ENCODE results near the gene COMMD6. TPM values are rescaled to one million over a fixed set of nuclear protein-coding genes. Genes with fewer than 3 reads are reported as not detected.
A peak's percentile ranks its signal among the peaks of the same experiment; 100 is the strongest.

COMMD6 gene
- total RNA-seq, 1 donor from 2014 or later, result 209 TPM

DNA sequence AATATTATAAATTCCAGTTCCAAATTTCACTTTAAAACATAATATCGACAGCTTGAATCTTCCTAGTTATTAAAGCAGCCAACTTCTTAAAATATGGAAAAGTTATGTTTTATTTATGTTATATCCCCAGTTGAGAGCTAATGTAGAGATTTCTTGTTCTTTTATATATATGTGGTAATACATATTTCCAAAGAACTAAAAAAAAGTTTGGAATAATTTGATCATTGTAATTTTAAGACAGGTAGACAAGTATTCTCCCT lies 54.9 kb downstream of the COMMD6 start:
- Histone ChIP-seq H3K36me3 (ENCODE audit: insufficient read depth, low read length) (no peaks in the 10 kb centered on the region), H3K4me2 (ENCODE audit: low read length) (peak overlapping the region; percentile 93), H3K27me3 (ENCODE audit: insufficient read depth, low read length) (no peaks in the 10 kb centered on the region), H3K4me3 (ENCODE audit: insufficient read depth, low read depth, low read length) (peak overlapping the region; percentile 73), H3K4me1 (ENCODE audit: insufficient read depth, low read length) (peaks cover 17% of the 10 kb centered on the region), H3K79me2 (ENCODE audit: insufficient read depth, low read length) (peaks cover 34% of the 10 kb centered on the region), H3K9ac (ENCODE audit: low read length) (peak overlapping the region; percentile 69), H3K27ac (ENCODE audit: low read depth, low read length) (peak overlapping the region; percentile 58), H3K9me3 (ENCODE audit: insufficient read depth, low read depth, low read length) (no peaks in the 10 kb centered on the region), H4K20me1 (ENCODE audit: insufficient read depth, low read length) (peaks cover 28% of the 10 kb centered on the region), H2AFZ (ENCODE audit: low read depth, low read length) (no peak overlapping the region)
- Mint-ChIP-seq H3K27me3 (ENCODE audit: low read depth, unreplicated experiment) (no peaks in the 10 kb centered on the region), H3K27ac (ENCODE audit: unreplicated experiment) (peak overlapping the region; percentile 89), H3K36me3 (ENCODE audit: low read depth, unreplicated experiment) (no peaks in the 10 kb centered on the region), H3K4me1 (ENCODE audit: low read depth, unreplicated experiment) (peaks cover 33% of the 10 kb centered on the region), H3K4me3 (ENCODE audit: unreplicated experiment) (peak overlapping the region; percentile 95), H3K9me3 (ENCODE audit: unreplicated experiment) (no peaks in the 10 kb centered on the region)
- FAIRE-seq (no peak), DNase-seq (ENCODE audit: low read depth) (no peak)
- no peak for TF ChIP-seq EZH2 (IDR thresholded peaks at IDR 0.05; ENCODE audit: insufficient read depth, low read length)
- TF ChIP-seq CTCF (IDR thresholded peaks at IDR 0.05; ENCODE audit: insufficient read depth, low read depth, low read length), result no peak

DNA sequence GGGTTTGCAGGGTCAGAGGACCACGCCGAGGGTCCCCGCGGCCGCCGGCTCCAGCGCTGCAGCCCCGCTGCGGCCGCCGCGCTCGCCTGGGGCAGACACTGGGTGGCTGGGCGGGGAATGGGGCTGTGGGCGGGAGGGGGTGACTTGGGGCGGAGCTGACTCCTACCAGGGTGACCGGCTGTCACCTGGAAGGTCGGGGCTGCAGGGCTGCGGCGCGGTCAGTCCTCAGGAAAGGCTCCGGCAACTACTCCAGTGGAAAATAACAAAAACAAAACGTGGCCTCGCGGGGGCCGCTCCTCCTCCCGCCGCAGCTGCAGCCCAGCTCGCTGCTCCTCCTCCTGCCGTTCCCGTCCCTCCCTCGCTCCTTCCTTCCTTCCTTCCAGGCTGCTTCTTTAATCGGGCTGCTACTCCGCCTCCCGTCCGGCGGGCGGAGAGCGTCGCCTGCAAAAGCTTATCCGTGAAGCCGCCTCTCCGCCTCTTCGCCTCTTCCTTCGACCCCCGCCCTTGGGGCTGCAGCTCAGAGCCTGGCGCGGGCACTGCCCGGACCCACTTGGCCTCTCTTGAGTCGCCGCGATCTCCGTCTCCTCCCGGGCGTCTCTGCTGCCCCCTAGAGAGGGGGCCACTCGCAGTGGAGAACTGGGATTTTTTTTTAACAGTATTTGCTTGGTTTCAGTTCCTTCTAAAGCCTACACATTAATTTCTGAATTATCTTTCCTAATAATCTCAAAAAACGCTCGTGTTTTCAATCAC lies 55.4 kb downstream of the COMMD6 start, which contains the start of gene TBC1D4:
TSS of gene TBC1D4 (minus strand) at position 100 of the 750 bp plus-strand sequence. CDS start 402 bp downstream, outside the sequence.
- Mint-ChIP-seq H3K27me3 (ENCODE audit: low read depth, unreplicated experiment) (no peaks in the 10 kb centered on the region), H3K4me1 (ENCODE audit: low read depth, unreplicated experiment) (peaks cover 34% of the 10 kb centered on the region)
- H3K4me2 ChIP-seq (ENCODE audit: low read length), result peak within 1 kb of the TSS; percentile 93

More for the DNA sequence above, 55.4 kb downstream of the COMMD6 start, which contains the start of gene TBC1D4:
- Histone ChIP-seq H3K4me3 (ENCODE audit: insufficient read depth, low read depth, low read length) (peak within 1 kb of the TSS; percentile 73), H2AFZ (ENCODE audit: low read depth, low read length) (peak within 1 kb of the TSS; percentile 72), H3K79me2 (ENCODE audit: insufficient read depth, low read length) (peaks cover 36% of the 10 kb centered on the region), H3K9ac (ENCODE audit: low read length) (peak within 1 kb of the TSS; percentile 69), H3K36me3 (ENCODE audit: insufficient read depth, low read length) (no peaks in the 10 kb centered on the region), H3K27ac (ENCODE audit: low read depth, low read length) (peak within 1 kb of the TSS; percentile 58), H3K27me3 (ENCODE audit: insufficient read depth, low read length) (no peaks in the 10 kb centered on the region), H4K20me1 (ENCODE audit: insufficient read depth, low read length) (peaks cover 31% of the 10 kb centered on the region), H3K4me1 (ENCODE audit: insufficient read depth, low read length) (peaks cover 17% of the 10 kb centered on the region), H3K9me3 (ENCODE audit: insufficient read depth, low read depth, low read length) (no peaks in the 10 kb centered on the region)
- Mint-ChIP-seq H3K27ac (ENCODE audit: unreplicated experiment) (peak within 1 kb of the TSS; percentile 89), H3K36me3 (ENCODE audit: low read depth, unreplicated experiment) (no peaks in the 10 kb centered on the region), H3K4me3 (ENCODE audit: unreplicated experiment) (peak within 1 kb of the TSS; percentile 98), H3K9me3 (ENCODE audit: unreplicated experiment) (no peaks in the 10 kb centered on the region)
- no peak for TF ChIP-seq EZH2 (IDR thresholded peaks at IDR 0.05; ENCODE audit: insufficient read depth, low read length)
- peak; percentile 77 for TF ChIP-seq CTCF (IDR thresholded peaks at IDR 0.05; ENCODE audit: insufficient read depth, low read depth, low read length)
- DNase-seq (ENCODE audit: low read depth) (peak; percentile 82), FAIRE-seq (no peak)
